HepG2 (cell line): ENCODE measurements around the gene MIEF2. TPM values are rescaled to one million over a fixed set of nuclear protein-coding genes. Genes with fewer than 3 reads are reported as not detected.

Experiments used
- ATF7 ChIP-seq, 2 experiments: fragments of 450-650 bp in 1 of 2; sonication (generic) in 1 of 2; formaldehyde crosslinking in 1 of 2; IDR thresholded peaks; 2 replicates each; pipeline versions ENCODE4 v1.4.0 to v1.6.1; 2016 to 2020; ENCODE audit warnings: antibody characterized with exemption in 1 of 2, mild to moderate bottlenecking in 1 of 2, missing genetic modification reagents in 1 of 2
- FOXM1 ChIP-seq: sonication (generic); formaldehyde crosslinking; IDR thresholded peaks from 2 replicates; pipeline ENCODE4 v1.5.0; 2020; ENCODE audit warnings: missing genetic modification reagents
- LCORL ChIP-seq, 2 experiments: fragments of 450-650 bp in 1 of 2; sonication (generic) in 1 of 2; formaldehyde crosslinking in 1 of 2; IDR thresholded peaks; 2 replicates each; pipeline versions ENCODE4 v1.5.0 to v1.6.1; 2017 to 2020; ENCODE audit warnings: antibody characterized with exemption in 1 of 2, missing genetic modification reagents in 1 of 2
- NR2C2 ChIP-seq: sonication (generic); formaldehyde crosslinking; IDR thresholded peaks from 2 replicates; pipeline ENCODE4 v1.4.0; 2020; ENCODE audit warnings: missing genetic modification reagents, mild to moderate bottlenecking, moderate library complexity, borderline replicate concordance
- POLR2G ChIP-seq: fragments of 200-400 bp; formaldehyde crosslinking; IDR thresholded peaks from 2 replicates; pipeline ENCODE4 v1.6.1; 2018; ENCODE audit warnings: mild to moderate bottlenecking, low read depth, low read length, moderate library complexity
- SP4 ChIP-seq: sonication (generic); formaldehyde crosslinking; IDR thresholded peaks from 2 replicates; pipeline ENCODE4 v1.8.1; 2023; ENCODE audit warnings: mild to moderate bottlenecking, missing genetic modification reagents
- ZNF136 ChIP-seq: sonication (generic); formaldehyde crosslinking; IDR thresholded peaks from 2 replicates; pipeline ENCODE4 v1.8.1; 2022; ENCODE audit warnings: low read depth, mild to moderate bottlenecking, moderate library complexity, missing genetic modification reagents
- ZNF629 ChIP-seq: sonication (generic); formaldehyde crosslinking; conservative IDR thresholded peaks from 2 replicates; pipeline ENCODE4 v1.5.0; 2020; ENCODE audit warnings: missing genetic modification reagents
- ZSCAN21 ChIP-seq: sonication (generic); formaldehyde crosslinking; IDR thresholded peaks from 2 replicates; pipeline ENCODE4 v1.8.0; 2022; ENCODE audit warnings: mild to moderate bottlenecking, missing genetic modification reagents, moderate library complexity, borderline replicate concordance
- ZSCAN25 ChIP-seq: sonication (generic); formaldehyde crosslinking; IDR thresholded peaks from 2 replicates; pipeline ENCODE4 v1.8.0; 2022; ENCODE audit warnings: mild to moderate bottlenecking, missing genetic modification reagents
- polyA plus RNA-seq, 8 experiments: library from polyadenylated mRNA; depleted of rRNA in 3 of 8; stranded (reverse) in 7 of 8; unstranded in 1 of 8; fragments of >200 nt; fragmentation: Illumina TruSeq in 4 of 8; extraction: Trizol in 4 of 8; gene quantifications; 2 replicates each; pipeline versions ENCODE4 v1.2.1 to v1.2.3, GENCODE V29; 2011 to 2016; ENCODE audit warnings: low read depth in 4 of 8, missing spikeins in 1 of 8, mixed read lengths in 1 of 8; ENCODE audit not compliant: insufficient read depth in 1 of 8
- total RNA-seq, 5 experiments: library from RNA; depleted of rRNA; stranded (reverse); fragments of >200 nt; fragmentation: Illumina TruSeq; extraction: Trizol; gene quantifications; 2 replicates each; pipeline ENCODE4 v1.2.3, GENCODE V29; 2016; ENCODE audit warnings: low read depth in 1 of 5
- TF ChIP-seq, protein P1 (sequence below): IDR thresholded peaks from 2 replicates; pipeline ENCODE4 v1.6.1; 2018; ENCODE audit warnings: missing genetic modification reagents, mild to moderate bottlenecking, missing compliant biosample characterization
- TF ChIP-seq, protein P2 (sequence below), 2 experiments: sonication (generic) in 1 of 2; formaldehyde crosslinking in 1 of 2; IDR thresholded peaks; 2 replicates each; pipeline versions ENCODE4 v1.5.1 to v1.6.1; 2011 to 2020; ENCODE audit warnings: borderline replicate concordance in 1 of 2, low read depth in 1 of 2, low read length in 1 of 2, mild to moderate bottlenecking in 1 of 2, missing genetic modification reagents in 1 of 2, moderate library complexity in 1 of 2
- TF ChIP-seq, protein P3 (sequence below): sonication (generic); formaldehyde crosslinking; IDR thresholded peaks from 2 replicates; pipeline ENCODE4 v1.5.1; 2020; ENCODE audit warnings: missing genetic modification reagents, mild to moderate bottlenecking, borderline replicate concordance
- TF ChIP-seq, protein P4 (sequence below): sonication (generic); formaldehyde crosslinking; IDR thresholded peaks from 2 replicates; pipeline ENCODE4 v1.8.1; 2023; ENCODE audit warnings: mild to moderate bottlenecking, missing genetic modification reagents
- TF ChIP-seq, protein P5 (sequence below), 2 experiments: sonication (generic) in 1 of 2; formaldehyde crosslinking in 1 of 2; IDR thresholded peaks; 2 replicates each; pipeline versions ENCODE4 v1.4.0 to v1.6.1; 2018 to 2020; ENCODE audit warnings: missing genetic modification reagents in 2 of 2, borderline replicate concordance in 1 of 2, low read depth in 1 of 2, mild to moderate bottlenecking in 1 of 2, missing biosample characterization in 1 of 2

The MIEF2 gene
- total and polyA plus RNA-seq, 2 of the 13 experiments (the other 11 are each of a cell fraction or from before 2014, with no cell fraction given), result 6.0 to 8.0 TPM

DNA sequence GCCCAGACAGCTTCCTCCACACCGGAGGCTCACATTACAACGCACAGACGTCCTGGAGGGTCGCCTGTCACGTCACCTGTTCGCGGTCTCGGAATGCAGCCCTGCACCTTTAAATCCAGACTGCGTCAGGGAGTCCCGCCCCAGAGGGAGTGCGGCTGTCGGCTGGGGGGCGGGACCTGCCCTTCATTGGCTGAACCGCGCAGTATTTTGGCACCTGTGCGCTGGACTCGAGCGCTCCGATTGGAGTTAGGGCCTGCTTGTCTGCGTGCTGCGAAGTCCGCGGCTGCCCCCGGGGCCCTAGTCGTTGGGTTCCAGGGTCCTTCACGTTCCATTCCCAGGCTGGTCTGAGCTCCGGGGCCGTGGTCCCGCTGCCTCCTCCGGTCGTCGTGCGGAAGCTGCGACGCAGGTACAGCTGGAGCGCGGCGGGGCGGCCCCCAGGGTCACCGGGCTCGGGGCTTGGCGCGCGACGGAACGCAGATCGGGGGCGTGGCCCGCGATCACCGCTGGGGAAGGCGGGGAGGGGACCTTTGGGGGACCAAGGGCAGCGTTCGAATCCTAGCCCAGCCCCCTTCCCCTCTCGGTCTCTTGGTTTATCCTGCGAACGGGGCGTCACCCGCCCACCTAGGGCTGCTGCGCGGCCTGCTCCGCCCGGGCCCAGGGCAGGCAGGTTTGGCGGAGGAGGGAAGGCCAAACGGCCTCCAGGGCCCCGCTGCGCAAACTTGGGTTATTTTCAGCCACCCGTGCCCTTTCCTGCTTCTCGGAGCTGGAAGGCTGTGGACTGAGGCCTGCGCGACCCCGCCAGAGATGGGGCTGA is at the start of gene MIEF2 (continued):
- TF ChIP-seq, protein P1, sequence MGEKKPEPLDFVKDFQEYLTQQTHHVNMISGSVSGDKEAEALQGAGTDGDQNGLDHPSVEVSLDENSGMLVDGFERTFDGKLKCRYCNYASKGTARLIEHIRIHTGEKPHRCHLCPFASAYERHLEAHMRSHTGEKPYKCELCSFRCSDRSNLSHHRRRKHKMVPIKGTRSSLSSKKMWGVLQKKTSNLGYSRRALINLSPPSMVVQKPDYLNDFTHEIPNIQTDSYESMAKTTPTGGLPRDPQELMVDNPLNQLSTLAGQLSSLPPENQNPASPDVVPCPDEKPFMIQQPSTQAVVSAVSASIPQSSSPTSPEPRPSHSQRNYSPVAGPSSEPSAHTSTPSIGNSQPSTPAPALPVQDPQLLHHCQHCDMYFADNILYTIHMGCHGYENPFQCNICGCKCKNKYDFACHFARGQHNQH, result peak; percentile 44; the same call in 1 of the 2 replicates
- peak; percentile 75; the same call in 1 of the 2 replicates for TF ChIP-seq ZSCAN21 (CRISPR knock-in tag)
- peak; percentile 69 for TF ChIP-seq ZSCAN25 (CRISPR knock-in tag)
- TF ChIP-seq LCORL (IDR thresholded peaks at IDR 0.05), result no peak
- TF ChIP-seq LCORL (CRISPR knock-in tag; IDR thresholded peaks at IDR 0.05), result peak; percentile 64
- TF ChIP-seq FOXM1 (CRISPR knock-in tag), result no peak
- 0 out of 2 replicates have a peak, but pooled peaks have one; percentile 67 for TF ChIP-seq ZNF136 (CRISPR knock-in tag)
- TF ChIP-seq, protein P2, sequence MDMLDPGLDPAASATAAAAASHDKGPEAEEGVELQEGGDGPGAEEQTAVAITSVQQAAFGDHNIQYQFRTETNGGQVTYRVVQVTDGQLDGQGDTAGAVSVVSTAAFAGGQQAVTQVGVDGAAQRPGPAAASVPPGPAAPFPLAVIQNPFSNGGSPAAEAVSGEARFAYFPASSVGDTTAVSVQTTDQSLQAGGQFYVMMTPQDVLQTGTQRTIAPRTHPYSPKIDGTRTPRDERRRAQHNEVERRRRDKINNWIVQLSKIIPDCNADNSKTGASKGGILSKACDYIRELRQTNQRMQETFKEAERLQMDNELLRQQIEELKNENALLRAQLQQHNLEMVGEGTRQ (IDR thresholded peaks at IDR 0.05; ENCODE audit: low read depth, low read length), result no peak
- TF ChIP-seq, protein P2 (CRISPR knock-in tag; IDR thresholded peaks at IDR 0.05; ENCODE audit: borderline replicate concordance), result peak; percentile 31; the same call in 1 of the 2 replicates
- TF ChIP-seq, protein P3, sequence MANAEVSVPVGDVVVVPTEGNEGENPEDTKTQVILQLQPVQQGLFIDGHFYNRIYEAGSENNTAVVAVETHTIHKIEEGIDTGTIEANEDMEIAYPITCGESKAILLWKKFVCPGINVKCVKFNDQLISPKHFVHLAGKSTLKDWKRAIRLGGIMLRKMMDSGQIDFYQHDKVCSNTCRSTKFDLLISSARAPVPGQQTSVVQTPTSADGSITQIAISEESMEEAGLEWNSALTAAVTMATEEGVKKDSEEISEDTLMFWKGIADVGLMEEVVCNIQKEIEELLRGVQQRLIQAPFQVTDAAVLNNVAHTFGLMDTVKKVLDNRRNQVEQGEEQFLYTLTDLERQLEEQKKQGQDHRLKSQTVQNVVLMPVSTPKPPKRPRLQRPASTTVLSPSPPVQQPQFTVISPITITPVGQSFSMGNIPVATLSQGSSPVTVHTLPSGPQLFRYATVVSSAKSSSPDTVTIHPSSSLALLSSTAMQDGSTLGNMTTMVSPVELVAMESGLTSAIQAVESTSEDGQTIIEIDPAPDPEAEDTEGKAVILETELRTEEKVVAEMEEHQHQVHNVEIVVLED, result peak; percentile 95
- TF ChIP-seq, protein P4, sequence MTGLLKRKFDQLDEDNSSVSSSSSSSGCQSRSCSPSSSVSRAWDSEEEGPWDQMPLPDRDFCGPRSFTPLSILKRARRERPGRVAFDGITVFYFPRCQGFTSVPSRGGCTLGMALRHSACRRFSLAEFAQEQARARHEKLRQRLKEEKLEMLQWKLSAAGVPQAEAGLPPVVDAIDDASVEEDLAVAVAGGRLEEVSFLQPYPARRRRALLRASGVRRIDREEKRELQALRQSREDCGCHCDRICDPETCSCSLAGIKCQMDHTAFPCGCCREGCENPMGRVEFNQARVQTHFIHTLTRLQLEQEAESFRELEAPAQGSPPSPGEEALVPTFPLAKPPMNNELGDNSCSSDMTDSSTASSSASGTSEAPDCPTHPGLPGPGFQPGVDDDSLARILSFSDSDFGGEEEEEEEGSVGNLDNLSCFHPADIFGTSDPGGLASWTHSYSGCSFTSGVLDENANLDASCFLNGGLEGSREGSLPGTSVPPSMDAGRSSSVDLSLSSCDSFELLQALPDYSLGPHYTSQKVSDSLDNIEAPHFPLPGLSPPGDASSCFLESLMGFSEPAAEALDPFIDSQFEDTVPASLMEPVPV (CRISPR knock-in tag), result peak; percentile 91; the same call in 1 of the 2 replicates
- 0 out of 2 replicates have a peak, but pooled peaks have one; percentile 14 for TF ChIP-seq ZNF629 (CRISPR knock-in tag)
- TF ChIP-seq ATF7 (IDR thresholded peaks at IDR 0.05), result no peak
- TF ChIP-seq ATF7 (CRISPR knock-in tag; IDR thresholded peaks at IDR 0.05), result 0 out of 2 replicates have a peak, but pooled peaks have one; percentile 31
- TF ChIP-seq POLR2G, result peak; percentile 73
- peak; percentile 37 for TF ChIP-seq NR2C2 (CRISPR knock-in tag)
- peak; percentile 95 for TF ChIP-seq SP4 (CRISPR knock-in tag)
- TF ChIP-seq, protein P5, sequence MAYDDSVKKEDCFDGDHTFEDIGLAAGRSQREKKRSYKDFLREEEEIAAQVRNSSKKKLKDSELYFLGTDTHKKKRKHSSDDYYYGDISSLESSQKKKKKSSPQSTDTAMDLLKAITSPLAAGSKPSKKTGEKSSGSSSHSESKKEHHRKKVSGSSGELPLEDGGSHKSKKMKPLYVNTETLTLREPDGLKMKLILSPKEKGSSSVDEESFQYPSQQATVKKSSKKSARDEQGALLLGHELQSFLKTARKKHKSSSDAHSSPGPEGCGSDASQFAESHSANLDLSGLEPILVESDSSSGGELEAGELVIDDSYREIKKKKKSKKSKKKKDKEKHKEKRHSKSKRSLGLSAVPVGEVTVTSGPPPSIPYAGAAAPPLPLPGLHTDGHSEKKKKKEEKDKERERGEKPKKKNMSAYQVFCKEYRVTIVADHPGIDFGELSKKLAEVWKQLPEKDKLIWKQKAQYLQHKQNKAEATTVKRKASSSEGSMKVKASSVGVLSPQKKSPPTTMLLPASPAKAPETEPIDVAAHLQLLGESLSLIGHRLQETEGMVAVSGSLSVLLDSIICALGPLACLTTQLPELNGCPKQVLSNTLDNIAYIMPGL (CRISPR knock-in tag; IDR thresholded peaks at IDR 0.05; ENCODE audit: borderline replicate concordance in 1 of 2, low read depth in 1 of 2), result peak; percentile 52 to 89; a peak in 3 of 4 replicates
